ENCODE data around the gene HIGD2A.
A peak's percentile ranks its signal among the peaks of the same experiment; 100 is the strongest.

Gene HIGD2A

DNA sequence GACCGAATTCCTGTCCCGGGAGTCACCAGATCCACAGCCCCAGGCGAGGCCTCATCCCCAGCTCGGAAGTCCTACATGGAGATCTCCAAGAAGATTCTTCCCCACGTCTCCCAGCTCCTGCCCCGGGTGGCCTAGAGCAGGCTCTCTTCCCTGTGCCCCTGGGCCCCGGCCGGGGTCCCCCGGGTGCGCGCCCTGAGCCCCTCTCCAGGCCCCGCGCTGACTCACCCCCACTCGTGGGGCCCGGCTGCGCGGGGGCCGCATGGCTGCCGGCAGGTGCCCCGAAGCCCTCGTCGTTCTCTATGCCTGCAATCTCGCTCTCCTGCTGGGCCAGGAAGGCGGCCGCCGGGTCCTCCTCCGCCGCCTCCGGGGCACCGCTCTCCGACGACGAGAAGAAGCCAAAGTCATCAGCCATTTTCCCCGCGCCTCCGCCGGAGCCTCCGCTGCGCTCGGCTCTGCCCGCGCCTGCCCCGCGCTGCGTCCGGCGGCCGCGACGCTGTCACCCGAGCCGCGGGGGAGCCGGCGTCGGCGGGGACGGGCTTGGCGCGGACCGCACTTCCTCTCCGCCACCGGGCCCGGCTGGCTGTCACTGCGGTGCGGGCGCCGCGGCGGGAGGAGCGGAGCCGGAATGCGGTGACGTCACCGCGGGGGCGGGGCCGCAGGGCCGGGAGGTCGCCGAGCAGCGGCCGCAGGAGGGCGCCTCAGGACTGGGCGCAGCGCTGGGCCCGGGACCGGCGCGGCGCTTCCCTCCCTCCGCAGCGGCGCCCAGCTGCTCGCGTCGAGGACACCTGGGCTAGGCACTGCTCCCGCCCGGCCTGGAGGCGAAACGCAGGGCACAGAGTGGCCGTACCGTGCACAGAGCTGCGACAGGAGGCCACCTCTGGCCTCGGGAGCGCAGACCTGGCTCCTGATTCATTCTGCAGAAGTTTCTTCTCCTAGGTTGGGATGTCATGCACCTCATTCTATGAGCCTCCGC, 27.7 kb downstream of the HIGD2A start, which contains the start of gene CLTB:
Gene CLTB, minus strand, starts transcription at position 588 of the 973 bp plus-strand sequence. Its CDS starts 176 bp downstream, at position 412.
- DNase-seq (ENCODE audit: low read depth in 2 of 2): peak; percentile 34 to 51

GRCh38 chr5:176416965-176417364, 28.4 kb downstream of the HIGD2A start:
- no peak for DNase-seq (ENCODE audit: low read depth in 2 of 2)

GRCh38 chr5:176418251-176418650, 29.7 kb downstream of the HIGD2A start:
- no peak for DNase-seq (ENCODE audit: low read depth in 2 of 2)

DNA sequence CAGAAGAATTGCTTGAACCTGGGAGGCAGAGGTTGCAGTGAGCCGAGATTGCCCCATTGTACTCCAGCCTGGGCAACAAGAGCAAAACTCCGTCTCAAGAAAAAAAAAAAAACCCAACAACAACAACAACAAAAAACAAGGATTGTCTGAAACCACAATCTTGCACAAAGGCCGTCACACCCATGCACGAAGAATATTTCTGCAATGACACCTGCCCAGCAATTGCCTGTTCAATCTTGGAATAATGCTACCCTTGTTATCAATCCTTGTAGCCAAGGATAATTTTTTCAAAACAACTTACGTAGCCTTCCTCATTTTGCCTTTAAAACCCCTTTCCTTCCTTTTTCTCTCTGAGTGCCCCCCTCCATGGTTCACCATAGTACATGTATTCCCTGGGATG, 31.5 kb downstream of the HIGD2A start:
- no peak for DNase-seq (ENCODE audit: low read depth in 2 of 2)

GRCh38 chr5:176420972-176421544, 32.5 kb downstream of the HIGD2A start:
- DNase-seq (ENCODE audit: low read depth in 2 of 2): no peak

- DNase-seq (ENCODE audit: low read depth in 2 of 2): no peak
These were observed 35.6 kb downstream of the HIGD2A start for GRCh38 chr5:176424181-176424580.

DNA sequence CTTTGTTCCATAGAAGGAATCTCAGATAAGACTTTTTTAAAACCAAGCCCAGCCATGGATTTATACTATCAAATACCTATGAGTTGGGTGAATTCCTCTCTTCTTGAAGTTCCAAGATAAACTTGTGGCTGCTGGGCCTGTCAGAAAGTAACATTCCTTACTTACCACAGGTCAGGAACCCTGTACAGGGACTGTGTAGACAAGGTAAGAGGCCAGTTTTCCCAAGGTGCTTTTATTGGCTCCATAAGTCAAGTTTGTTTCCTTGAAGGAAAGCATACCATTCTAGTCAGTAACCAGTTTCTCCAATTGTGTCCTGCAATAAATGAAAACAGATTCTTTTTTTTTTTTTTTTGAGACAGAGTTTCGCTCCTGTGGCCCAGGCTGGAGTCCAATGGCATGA, 36.6 kb downstream of the HIGD2A start:
- no peak for DNase-seq (ENCODE audit: low read depth in 2 of 2)

GRCh38 chr5:176425791-176426190, 37.2 kb downstream of the HIGD2A start:
- DNase-seq (ENCODE audit: low read depth in 2 of 2): no peak

DNA sequence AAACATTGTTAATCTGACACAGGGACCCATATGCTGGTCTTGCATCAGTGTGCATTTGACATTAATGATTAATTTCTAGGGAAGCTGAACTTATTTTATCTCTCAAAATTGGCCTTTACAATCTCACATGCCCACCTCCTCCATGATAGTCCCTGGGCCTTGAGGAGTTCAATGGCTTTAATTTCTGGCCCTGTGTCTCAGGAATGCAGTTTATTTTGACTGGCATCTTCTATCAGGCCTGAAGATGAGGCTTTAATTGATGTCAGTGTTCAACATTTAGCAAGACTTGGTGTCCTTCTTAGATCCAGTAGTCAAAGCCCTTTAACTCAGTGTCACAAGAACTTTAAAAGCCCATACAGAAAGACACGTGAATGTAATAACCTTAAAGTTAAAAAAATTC, 38.3 kb downstream of the HIGD2A start:
- no peak for DNase-seq (ENCODE audit: low read depth in 2 of 2)

DNA sequence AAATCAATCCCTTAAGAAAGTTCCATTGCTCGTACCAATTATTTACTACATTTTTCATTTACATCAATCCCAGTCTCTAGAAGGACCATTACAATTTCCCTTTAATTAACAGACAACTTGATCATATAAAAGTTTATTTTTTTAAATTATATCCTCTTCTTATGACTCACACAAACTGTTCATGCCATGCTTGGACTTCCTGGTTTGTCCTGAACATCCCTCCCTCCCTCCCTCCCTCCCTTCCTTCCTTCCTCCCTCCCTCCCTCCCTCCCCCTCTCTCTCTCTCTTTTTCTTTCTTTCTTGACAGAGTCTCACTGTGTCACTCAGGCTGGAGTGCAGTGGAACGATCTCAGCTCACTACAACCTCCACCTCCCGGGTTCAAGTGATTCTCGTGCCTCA, 39.4 kb downstream of the HIGD2A start:
- DNase-seq (ENCODE audit: low read depth in 2 of 2): no peak

GRCh38 chr5:176429972-176430371, 41.4 kb downstream of the HIGD2A start:
- no peak for DNase-seq (ENCODE audit: low read depth in 2 of 2)

- DNase-seq (ENCODE audit: low read depth in 2 of 2): no peak
These were observed 44.2 kb downstream of the HIGD2A start for GRCh38 chr5:176432707-176433106.

DNA sequence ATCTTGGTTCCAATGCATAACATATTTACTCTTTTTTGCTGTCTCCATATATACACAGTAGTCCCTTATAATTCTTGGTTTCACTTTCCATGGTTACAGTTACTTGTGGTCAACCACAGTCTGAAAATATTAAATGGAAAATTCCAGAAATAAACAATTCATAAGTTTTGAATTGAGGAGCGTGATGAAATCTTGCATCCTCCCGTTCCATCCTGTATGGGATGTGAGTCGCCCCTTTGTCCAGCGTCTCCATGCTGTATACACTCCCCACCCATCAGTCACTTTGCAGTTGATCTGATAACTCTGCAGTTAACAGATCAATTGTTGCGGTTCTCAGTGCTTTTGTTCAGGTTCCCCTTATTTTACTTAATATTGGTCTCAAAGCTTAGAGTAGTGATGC, 48.1 kb downstream of the HIGD2A start:
- no peak for DNase-seq (ENCODE audit: low read depth in 2 of 2)

- DNase-seq (ENCODE audit: low read depth in 2 of 2): peak; percentile 41 to 45
These were observed 50.6 kb downstream of the HIGD2A start for GRCh38 chr5:176438959-176439757.

All from fibroblast of skin of left biceps (primary cell).